Activated CD4-positive, alpha-beta T cell treated with anti-CD3 and anti-CD28 coated beads, Interleukin-2, amount 50 U/mL, for 24 hours (primary cell): ENCODE measurements around the gene ATG5.

ENCODE experiments used
- DNase-seq, 2 donors: peaks; one replicate each; pipeline ENCODE4 v3.0.0-alpha.2; 2020; ENCODE audit warnings: low read depth in 1 of 2, low spot score in 1 of 2

Gene ATG5

GRCh38 chr6:106183430-106183829, 142.1 kb downstream of the ATG5 start:
- DNase-seq: no peak

- DNase-seq: no peak
These were observed 143.1 kb downstream of the ATG5 start for GRCh38 chr6:106182455-106182854.

GRCh38 chr6:106181664-106182418, 143.7 kb downstream of the ATG5 start:
- no peak for DNase-seq

GRCh38 chr6:106180208-106180607, 145.4 kb downstream of the ATG5 start:
- no peak for DNase-seq

GRCh38 chr6:106178900-106179299, 146.7 kb downstream of the ATG5 start:
- DNase-seq: no peak

- DNase-seq: no peak
These were observed 147.8 kb downstream of the ATG5 start for GRCh38 chr6:106177786-106178185.

GRCh38 chr6:106173124-106173879, 152.3 kb downstream of the ATG5 start:
- no peak for DNase-seq

- no peak for DNase-seq
These were observed 155.3 kb downstream of the ATG5 start for GRCh38 chr6:106170030-106170791.

- DNase-seq: no peak
These were observed 156.0 kb downstream of the ATG5 start for GRCh38 chr6:106169517-106169916.

- DNase-seq: no peak
These were observed 157.3 kb downstream of the ATG5 start for GRCh38 chr6:106168097-106168888.

- DNase-seq: no peak
These were observed 158.3 kb downstream of the ATG5 start for GRCh38 chr6:106167096-106167814.

- DNase-seq: no peak
These were observed 159.6 kb downstream of the ATG5 start for GRCh38 chr6:106165885-106166485.

- peak; percentile 55 to 58 for DNase-seq
These were observed 161.3 kb downstream of the ATG5 start for GRCh38 chr6:106163966-106164877.

GRCh38 chr6:106163446-106163965, 162.1 kb downstream of the ATG5 start:
- DNase-seq: no peak

- DNase-seq: no peak
These were observed 162.6 kb downstream of the ATG5 start for GRCh38 chr6:106162921-106163320.

GRCh38 chr6:106161893-106162292, 163.7 kb downstream of the ATG5 start:
- DNase-seq: no peak

- DNase-seq: no peak
These were observed 164.2 kb downstream of the ATG5 start for GRCh38 chr6:106161311-106161874.

- no peak for DNase-seq
These were observed 165.4 kb downstream of the ATG5 start for GRCh38 chr6:106160189-106160588.
